Trophoblast cell (in vitro differentiated cells and primary cell): ENCODE results near the gene IL2.

Experiments
- DNase-seq, 2 donors: peaks; one replicate each; pipeline ENCODE4 v3.0.0-alpha.2; 2016
- H2AFZ ChIP-seq: 2 replicates; pipeline ENCODE4 v1.6.1; 2013; ENCODE audit warnings: low read length, moderate library complexity, mild to moderate bottlenecking; ENCODE audit not compliant: insufficient read depth, poor library complexity
- H2AK5ac ChIP-seq: 2 replicates; pipeline ENCODE4 v1.6.1; 2013; ENCODE audit warnings: mild to moderate bottlenecking, low read length
- H2BK120ac ChIP-seq: 2 replicates; pipeline ENCODE4 v1.6.1; 2013; ENCODE audit warnings: low read length, mild to moderate bottlenecking, moderate library complexity; ENCODE audit not compliant: insufficient read depth, poor library complexity
- H2BK12ac ChIP-seq: 2 replicates; pipeline ENCODE4 v1.6.1; 2013; ENCODE audit warnings: mild to moderate bottlenecking, low read length, moderate library complexity
- H2BK5ac ChIP-seq: 2 replicates; pipeline ENCODE4 v1.6.1; 2013; ENCODE audit warnings: low read length, low read depth, moderate library complexity, mild to moderate bottlenecking; ENCODE audit not compliant: poor library complexity
- H3K14ac ChIP-seq: 2 replicates; pipeline ENCODE4 v1.6.1; 2013; ENCODE audit warnings: mild to moderate bottlenecking, low read length
- H3K18ac ChIP-seq: 2 replicates; pipeline ENCODE4 v1.6.1; 2013; ENCODE audit warnings: mild to moderate bottlenecking, low read length
- H3K23ac ChIP-seq: 2 replicates; pipeline ENCODE4 v1.6.1; 2013; ENCODE audit warnings: low read length
- H3K27ac ChIP-seq: 2 replicates; pipeline ENCODE4 v1.5.1; 2013; ENCODE audit warnings: low read depth, mild to moderate bottlenecking, inconsistent platforms, low read length, moderate library complexity
- H3K27me3 ChIP-seq: 2 replicates; pipeline ENCODE4 v1.6.1; 2013; ENCODE audit warnings: inconsistent platforms, mild to moderate bottlenecking, low read length, moderate library complexity; ENCODE audit not compliant: insufficient read depth
- H3K36me3 ChIP-seq, 2 experiments: 1 replicate in 1 of 2; 2 replicates in 1 of 2; pipeline ENCODE4 v1.6.1; 2013; ENCODE audit warnings: low read length in 2 of 2, mild to moderate bottlenecking in 2 of 2, moderate library complexity in 1 of 2; ENCODE audit not compliant: insufficient read depth in 2 of 2, control insufficient read depth in 1 of 2
- H3K4ac ChIP-seq: 2 replicates; pipeline ENCODE4 v1.6.1; 2013; ENCODE audit warnings: low read depth, mild to moderate bottlenecking, low read length, moderate library complexity
- H3K4me1 ChIP-seq, 2 experiments: 1 replicate in 1 of 2; 2 replicates in 1 of 2; pipeline ENCODE4 v1.6.1; 2013; ENCODE audit warnings: low read length in 2 of 2, mild to moderate bottlenecking in 2 of 2, moderate library complexity in 1 of 2; ENCODE audit not compliant: insufficient read depth in 2 of 2, control insufficient read depth in 1 of 2
- H3K4me2 ChIP-seq: 2 replicates; pipeline ENCODE4 v1.6.1; 2013; ENCODE audit warnings: inconsistent platforms, mild to moderate bottlenecking, low read length, moderate library complexity
- H3K4me3 ChIP-seq: 2 replicates; pipeline ENCODE4 v1.5.1; 2013; ENCODE audit warnings: mild to moderate bottlenecking, low read depth, low read length, inconsistent platforms
- H3K79me1 ChIP-seq: one replicate; pipeline ENCODE4 v1.6.1; 2013; ENCODE audit warnings: low read length
- H3K79me2 ChIP-seq: 2 replicates; pipeline ENCODE4 v1.6.1; 2013; ENCODE audit warnings: low read length, mild to moderate bottlenecking; ENCODE audit not compliant: control insufficient read depth, insufficient read depth, poor library complexity
- H3K9ac ChIP-seq: 2 replicates; pipeline ENCODE4 v1.6.1; 2013; ENCODE audit warnings: mild to moderate bottlenecking, low read length
- H3K9me3 ChIP-seq: 2 replicates; pipeline ENCODE4 v1.6.1; 2013; ENCODE audit warnings: low read depth, mild to moderate bottlenecking, control low read depth, inconsistent platforms, low read length; ENCODE audit not compliant: insufficient read depth
- H4K12ac ChIP-seq: 2 replicates; pipeline ENCODE4 v1.6.1; 2013; ENCODE audit warnings: low read depth, mild to moderate bottlenecking, low read length, moderate library complexity
- H4K8ac ChIP-seq: 2 replicates; pipeline ENCODE4 v1.6.1; 2013; ENCODE audit warnings: low read depth, mild to moderate bottlenecking, low read length, moderate library complexity
- H4K91ac ChIP-seq: one replicate; pipeline ENCODE4 v1.6.1; 2013; ENCODE audit warnings: low read depth, mild to moderate bottlenecking, low read length, moderate library complexity
- WGBS: extraction: QIAGEN DNeasy Blood & Tissue Kit; methylation state at CpG from one replicate; pipeline ENCODE4 v1.1.7; 2013; ENCODE audit warnings: missing lambda C conversion rate; ENCODE audit not compliant: insufficient read length, insufficient coverage; ENCODE audit errors: extremely low coverage; 5-methylcytosine and 5-hydroxymethylcytosine counted together

Gene IL2

DNA sequence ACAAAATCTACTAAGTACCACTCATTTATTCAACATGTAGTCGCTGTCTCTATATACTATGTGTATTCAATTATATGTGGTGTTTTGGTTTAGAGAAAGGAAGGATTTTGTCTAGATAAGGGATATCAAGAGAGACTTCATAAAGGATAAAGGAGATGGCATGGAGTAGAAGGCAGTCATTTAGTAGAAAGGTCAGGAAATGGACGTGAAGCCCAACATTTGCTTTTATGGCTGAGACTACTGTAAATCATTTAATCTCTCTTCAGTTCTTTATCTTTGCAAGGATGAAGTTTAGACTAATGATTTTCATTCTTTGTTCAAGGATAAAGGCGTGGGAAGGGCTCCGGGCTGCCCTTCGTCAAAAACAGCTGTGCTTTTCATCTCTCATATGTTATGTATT lies 25.2 kb downstream of the IL2 start:
- Histone ChIP-seq H2BK120ac (no peak overlapping the region), H3K27me3 (no peaks in the 10 kb centered on the region), H3K4me1 (no peaks in the 10 kb centered on the region), H2AK5ac (no peak overlapping the region), H2AFZ (no peak overlapping the region), H3K79me1 (no peaks in the 10 kb centered on the region), H3K23ac (no peak overlapping the region), H3K27ac (no peak overlapping the region), H3K18ac (no peak overlapping the region), H4K91ac (no peak overlapping the region), H2BK12ac (no peak overlapping the region), H2BK5ac (no peak overlapping the region), H3K79me2 (no peaks in the 10 kb centered on the region), H3K4me3 (no peak overlapping the region), H3K9me3 (no peaks in the 10 kb centered on the region), H4K12ac (no peak overlapping the region), H3K9ac (no peak overlapping the region), H3K4ac (no peak overlapping the region), H4K8ac (no peak overlapping the region), H3K36me3 (no peaks in the 10 kb centered on the region), H3K4me2 (no peak overlapping the region), H3K14ac (no peak overlapping the region)
- WGBS = no CpG with 5 or more reads among the region's 5 CpGs
- no peak for DNase-seq

DNA sequence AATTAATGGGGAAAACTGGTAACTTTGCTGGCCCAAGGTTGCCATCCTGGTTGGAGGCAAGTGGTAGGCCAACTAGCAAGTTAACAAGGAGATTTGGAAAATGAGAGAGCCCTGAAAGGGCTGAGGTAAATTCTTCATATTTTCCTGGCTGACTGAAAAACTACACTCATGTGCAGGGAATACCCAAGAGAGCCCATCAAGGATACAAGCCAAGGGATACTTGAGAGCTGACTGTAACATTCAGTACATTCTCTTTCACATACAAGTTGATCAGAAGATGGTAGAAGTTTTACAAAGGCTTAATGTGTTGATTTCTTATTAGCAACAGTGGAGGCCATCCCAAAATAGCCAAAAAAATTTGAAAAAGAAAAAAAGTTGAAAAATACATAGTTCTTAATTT lies 33.3 kb downstream of the IL2 start:
- Histone ChIP-seq H2AK5ac (no peak overlapping the region), H3K18ac (no peak overlapping the region), H2BK5ac (no peak overlapping the region)

DNA sequence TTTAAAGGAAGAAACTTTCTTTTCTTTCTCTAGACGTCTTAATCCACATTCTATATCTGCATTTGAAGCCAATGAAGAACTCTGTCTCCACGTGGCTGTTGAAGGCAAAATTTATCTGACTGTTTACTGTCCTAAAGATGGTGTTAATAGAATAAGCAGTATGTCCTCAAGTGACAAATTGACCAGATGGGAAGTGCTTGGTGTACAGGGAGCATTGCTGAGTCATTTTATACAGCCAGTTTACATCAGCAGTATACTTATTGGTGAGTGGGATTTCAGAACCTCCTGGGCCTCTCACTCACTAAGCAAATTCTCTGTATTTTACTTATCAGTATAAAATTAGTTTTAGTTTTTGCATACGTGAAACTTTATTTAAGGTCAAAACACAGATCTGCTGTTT lies 44.0 kb downstream of the IL2 start:
- H4K91ac ChIP-seq = no peak overlapping the region
- H4K8ac ChIP-seq = no peak overlapping the region
- no peaks in the 10 kb centered on the region for H3K9me3 ChIP-seq
- DNase-seq = no peak
- no peak overlapping the region for H3K4me3 ChIP-seq
- H3K9ac ChIP-seq = no peak overlapping the region
- H2BK5ac ChIP-seq = no peak overlapping the region
- H3K27me3 ChIP-seq = no peaks in the 10 kb centered on the region
- H2BK12ac ChIP-seq = no peak overlapping the region
- no peaks in the 10 kb centered on the region for H3K79me1 ChIP-seq
- no peak overlapping the region for H3K14ac ChIP-seq
- H3K23ac ChIP-seq = no peak overlapping the region
- no CpG with 5 or more reads among the region's 3 CpGs for WGBS
- no peak overlapping the region for H2AK5ac ChIP-seq
- no peaks in the 10 kb centered on the region for H3K4me1 ChIP-seq
- no peak overlapping the region for H3K18ac ChIP-seq
- no peaks in the 10 kb centered on the region for H3K79me2 ChIP-seq
- H3K4ac ChIP-seq = no peak overlapping the region
- no peak overlapping the region for H2AFZ ChIP-seq
- no peak overlapping the region for H4K12ac ChIP-seq
- no peak overlapping the region for H2BK120ac ChIP-seq
- H3K4me2 ChIP-seq = no peak overlapping the region
- H3K27ac ChIP-seq = no peak overlapping the region
- H3K36me3 ChIP-seq = no peaks in the 10 kb centered on the region

More for the DNA sequence above, 33.3 kb downstream of the IL2 start:
- Histone ChIP-seq H3K79me1 (no peaks in the 10 kb centered on the region), H3K36me3 (no peaks in the 10 kb centered on the region), H3K9ac (no peak overlapping the region), H3K27me3 (no peaks in the 10 kb centered on the region), H3K4me1 (no peaks in the 10 kb centered on the region), H3K4ac (no peak overlapping the region), H4K91ac (no peak overlapping the region), H3K4me2 (no peak overlapping the region), H3K14ac (no peak overlapping the region), H4K8ac (no peak overlapping the region), H3K23ac (no peak overlapping the region), H3K27ac (no peak overlapping the region), H2BK12ac (no peak overlapping the region), H3K4me3 (no peak overlapping the region), H4K12ac (no peak overlapping the region), H3K9me3 (no peaks in the 10 kb centered on the region), H2BK120ac (no peak overlapping the region), H2AFZ (no peak overlapping the region), H3K79me2 (no peaks in the 10 kb centered on the region)
- DNase-seq = no peak

DNA sequence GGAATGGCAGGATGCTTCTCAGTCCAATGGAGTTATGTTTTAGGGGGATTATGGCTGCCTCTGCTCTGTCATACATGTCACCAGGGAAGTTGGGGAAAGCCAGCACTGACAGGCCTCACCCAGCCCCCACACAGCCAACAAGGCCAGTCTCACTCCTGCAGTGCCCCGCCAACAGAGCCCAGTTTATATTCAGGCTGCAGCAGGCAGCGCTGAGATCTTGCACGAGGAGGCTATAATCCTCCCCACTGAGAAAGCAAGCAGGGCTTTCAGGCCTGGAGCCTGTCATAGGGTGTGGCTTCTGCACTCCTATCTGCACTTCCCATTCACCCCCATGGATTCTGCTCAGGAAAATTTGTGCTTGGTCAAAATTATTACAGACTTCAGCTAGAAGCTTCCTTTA lies 52.7 kb downstream of the IL2 start:
- no peak overlapping the region for H3K14ac ChIP-seq
- no peak overlapping the region for H4K91ac ChIP-seq
- H3K27me3 ChIP-seq = no peaks in the 10 kb centered on the region
- no peak overlapping the region for H3K9ac ChIP-seq
- no peak overlapping the region for H3K23ac ChIP-seq
- no peak overlapping the region for H4K12ac ChIP-seq
- no peaks in the 10 kb centered on the region for H3K9me3 ChIP-seq
- H2BK120ac ChIP-seq = no peak overlapping the region
- no peak overlapping the region for H3K4ac ChIP-seq
- H3K79me2 ChIP-seq = no peaks in the 10 kb centered on the region
- no peak overlapping the region for H2AK5ac ChIP-seq
- H2BK12ac ChIP-seq = no peak overlapping the region
- H3K27ac ChIP-seq = no peak overlapping the region
- H2AFZ ChIP-seq = no peak overlapping the region
- DNase-seq = no peak
- no peaks in the 10 kb centered on the region for H3K36me3 ChIP-seq
- H3K4me1 ChIP-seq = no peaks in the 10 kb centered on the region
- WGBS = no CpG with 5 or more reads among the region's 3 CpGs
- no peak overlapping the region for H3K18ac ChIP-seq
- H4K8ac ChIP-seq = no peak overlapping the region
- no peak overlapping the region for H3K4me2 ChIP-seq
- no peak overlapping the region for H2BK5ac ChIP-seq
- no peaks in the 10 kb centered on the region for H3K79me1 ChIP-seq
- no peak overlapping the region for H3K4me3 ChIP-seq
